Karpas-422 (cell line): ENCODE data around the gene INO80B. TPM values are rescaled to one million over a fixed set of nuclear protein-coding genes. Genes with fewer than 3 reads are reported as not detected.
A peak's percentile ranks its signal among the peaks of the same experiment; 100 is the strongest.

Experiments used
- DNase-seq: peaks from one replicate; pipeline ENCODE4 v3.0.0-alpha.2; 2015
- H2AFZ ChIP-seq: fragments of 200-600 bp; sonication (generic); 2 replicates; pipeline ENCODE4 v1.6.1; 2014; ENCODE audit warnings: antibody characterized with exemption, low read length, mixed read lengths
- H3K27ac ChIP-seq: fragments of 200-600 bp; sonication (generic); 2 replicates; pipeline ENCODE4 v1.5.1; 2014; ENCODE audit warnings: mild to moderate bottlenecking, low read length, moderate library complexity
- H3K27me3 ChIP-seq: fragments of 200-600 bp; sonication (generic); 2 replicates; pipeline ENCODE4 v1.6.1; 2014; ENCODE audit warnings: low read length, mixed read lengths
- H3K36me3 ChIP-seq: fragments of 200-600 bp; sonication (generic); 2 replicates; pipeline ENCODE4 v1.6.1; 2014; ENCODE audit warnings: low read length, mixed read lengths; ENCODE audit not compliant: insufficient read depth
- H3K4me1 ChIP-seq: fragments of 200-600 bp; sonication (generic); 2 replicates; pipeline ENCODE4 v1.6.1; 2014; ENCODE audit warnings: mild to moderate bottlenecking, low read length, mixed read lengths
- H3K4me2 ChIP-seq: fragments of 200-600 bp; sonication (generic); 2 replicates; pipeline ENCODE4 v1.6.1; 2014; ENCODE audit warnings: low read length, low read depth, mild to moderate bottlenecking; ENCODE audit not compliant: poor library complexity, severe bottlenecking
- H3K4me3 ChIP-seq: fragments of 200-600 bp; sonication (generic); 2 replicates; pipeline ENCODE4 v1.5.1; 2014; ENCODE audit warnings: mild to moderate bottlenecking, antibody characterized with exemption, low read length, mixed read lengths
- H3K79me2 ChIP-seq: fragments of 200-600 bp; sonication (generic); 2 replicates; pipeline ENCODE4 v1.6.1; 2014; ENCODE audit warnings: mild to moderate bottlenecking, low read length, mixed read lengths
- H3K9ac ChIP-seq: fragments of 200-600 bp; sonication (generic); 2 replicates; pipeline ENCODE4 v1.6.0; 2014; ENCODE audit warnings: low read length
- H3K9me2 ChIP-seq: fragments of 200-600 bp; sonication (generic), shearing (Covaris generic); replicated peaks from 2 replicates; pipeline ENCODE4 v1.6.0; 2014; ENCODE audit warnings: mild to moderate bottlenecking, low read length, moderate library complexity; ENCODE audit not compliant: insufficient read depth
- H3K9me3 ChIP-seq: fragments of 300-700, 200-600 bp; sonication (generic); 2 replicates; pipeline ENCODE4 v1.6.1; 2014; ENCODE audit warnings: low read length, mixed read lengths
- H4K20me1 ChIP-seq: fragments of 200-600 bp; sonication (generic); 2 replicates; pipeline ENCODE4 v1.6.1; 2014; ENCODE audit warnings: mild to moderate bottlenecking, antibody characterized with exemption, low read length, low read depth; ENCODE audit not compliant: insufficient read depth
- total RNA-seq: library from RNA; depleted of rRNA; stranded (reverse); fragments of >200 nt; shearing (Covaris generic); gene quantifications from 2 replicates; pipeline ENCODE4 v1.2.3, GENCODE V29; 2014; ENCODE audit warnings: low replicate concordance; rRNA removed

INO80B gene
- 29.3 and 86.9 TPM in 2 replicates for total RNA-seq

GRCh38 chr2:74454654-74455511 is at the start of gene INO80B:
INO80B (plus strand) TSS chr2:74455087; CDS start chr2:74455117, 30 bp downstream.
- Histone ChIP-seq H3K79me2 (peaks cover 25% of the 10 kb centered on the region), H3K4me3 (peak within 1 kb of the TSS; percentile 78), H4K20me1 (no peaks in the 10 kb centered on the region), H3K27me3 (no peaks in the 10 kb centered on the region), H3K36me3 (no peaks in the 10 kb centered on the region), H2AFZ (peak within 1 kb of the TSS; percentile 65), H3K4me2 (peak within 1 kb of the TSS; percentile 94), H3K9ac (peak within 1 kb of the TSS; percentile 94), H3K9me2 (no peaks in the 10 kb centered on the region), H3K4me1 (peaks cover 33% of the 10 kb centered on the region), H3K9me3 (no peaks in the 10 kb centered on the region), H3K27ac (0 out of 2 replicates have a peak within 1 kb of the TSS, but pooled peaks have one; percentile 1)
- DNase-seq, result peak; percentile 100

DNA sequence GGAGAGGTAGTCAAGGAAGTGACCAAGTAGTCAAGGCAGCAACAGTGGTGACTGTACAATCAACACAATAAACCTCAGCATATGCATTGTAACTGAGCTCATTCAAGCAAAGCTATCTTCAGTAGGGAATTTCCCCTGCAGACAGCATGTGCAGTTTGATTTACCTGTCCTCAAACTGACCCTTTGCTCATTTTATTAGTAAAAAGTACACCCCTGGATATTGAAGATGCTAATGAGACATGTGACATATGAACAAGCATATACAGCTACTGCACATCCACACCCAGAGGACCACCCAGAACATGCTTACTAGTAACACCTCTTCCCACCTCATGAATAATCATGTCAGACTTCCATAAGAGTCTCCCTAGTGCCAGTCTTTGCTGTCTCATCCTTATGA is 48.9 kb upstream of the INO80B start:
- H3K9ac ChIP-seq, result no peak overlapping the region
- no peaks in the 10 kb centered on the region for H4K20me1 ChIP-seq
- no peaks in the 10 kb centered on the region for H3K9me2 ChIP-seq
- DNase-seq, result no peak
- H3K9me3 ChIP-seq, result no peaks in the 10 kb centered on the region
- H3K27me3 ChIP-seq, result peaks cover 2% of the 10 kb centered on the region; the same call in 1 of the 2 replicates
- peaks cover 5% of the 10 kb centered on the region for H3K4me1 ChIP-seq
- peak overlapping the region; percentile 2 for H3K4me2 ChIP-seq
- H3K4me3 ChIP-seq, result no peak overlapping the region
- no peaks in the 10 kb centered on the region for H3K79me2 ChIP-seq
- H3K27ac ChIP-seq, result no peak overlapping the region
- no peaks in the 10 kb centered on the region for H3K36me3 ChIP-seq
- H2AFZ ChIP-seq, result 0 out of 2 replicates have a peak overlapping the region, but pooled peaks have one; percentile 10

GRCh38 chr2:74407682-74408081 is 47.2 kb upstream of the INO80B start:
- H3K9ac ChIP-seq, result no peak overlapping the region
- H3K4me2 ChIP-seq, result no peak overlapping the region
- no peaks in the 10 kb centered on the region for H3K36me3 ChIP-seq
- no peaks in the 10 kb centered on the region for H3K79me2 ChIP-seq
- H3K9me3 ChIP-seq, result no peaks in the 10 kb centered on the region
- H3K9me2 ChIP-seq, result no peaks in the 10 kb centered on the region
- H3K4me3 ChIP-seq, result no peak overlapping the region
- peaks cover 5% of the 10 kb centered on the region for H3K4me1 ChIP-seq
- no peak for DNase-seq
- H3K27me3 ChIP-seq, result peaks cover 2% of the 10 kb centered on the region; the same call in 1 of the 2 replicates
- no peak overlapping the region for H2AFZ ChIP-seq
- no peak overlapping the region for H3K27ac ChIP-seq
- no peaks in the 10 kb centered on the region for H4K20me1 ChIP-seq

DNA sequence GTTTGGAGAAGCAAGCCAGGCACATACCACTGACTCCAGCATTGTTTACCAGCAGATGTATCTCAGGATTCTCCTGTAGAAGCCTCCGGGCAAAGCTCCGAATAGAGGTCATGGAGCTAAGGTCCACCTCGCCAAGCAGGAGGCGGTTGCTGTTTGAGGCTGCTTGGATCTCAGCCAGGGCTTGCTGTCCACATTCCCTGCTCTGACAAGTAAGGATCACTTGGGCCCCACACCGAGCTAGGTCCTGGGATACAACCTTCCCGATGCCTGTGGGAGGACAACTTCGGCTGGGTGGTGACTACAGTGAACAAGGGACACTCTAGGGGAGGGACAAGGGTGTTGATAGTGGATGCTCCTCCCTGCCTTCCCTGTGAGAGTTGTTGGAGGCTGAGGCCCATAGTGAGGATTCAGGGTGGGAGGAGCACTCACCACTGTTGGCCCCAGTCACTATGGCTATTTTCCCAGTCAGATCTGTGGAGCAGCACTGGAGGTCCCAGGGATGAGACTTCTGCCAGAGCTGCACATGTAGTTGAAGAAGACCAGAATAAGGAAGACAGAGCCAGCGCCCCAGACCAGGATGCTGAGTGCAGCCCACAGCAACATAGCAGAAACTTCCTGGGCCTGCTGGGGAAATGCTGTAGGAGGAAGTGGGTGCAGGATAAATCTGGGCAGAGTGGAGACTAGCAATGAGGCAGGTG is 41.7 kb upstream of the INO80B start:
- H3K79me2 ChIP-seq, result no peaks in the 10 kb centered on the region
- H3K27ac ChIP-seq, result no peak overlapping the region
- peaks cover 5% of the 10 kb centered on the region for H3K4me1 ChIP-seq
- H3K4me2 ChIP-seq, result no peak overlapping the region
- no peaks in the 10 kb centered on the region for H3K36me3 ChIP-seq
- H3K27me3 ChIP-seq, result peaks cover 2% of the 10 kb centered on the region; the same call in 1 of the 2 replicates
- H3K9ac ChIP-seq, result no peak overlapping the region
- no peak for DNase-seq
- H3K9me2 ChIP-seq, result no peaks in the 10 kb centered on the region
- H3K9me3 ChIP-seq, result no peaks in the 10 kb centered on the region
- no peak overlapping the region for H3K4me3 ChIP-seq
- H2AFZ ChIP-seq, result no peak overlapping the region
- H4K20me1 ChIP-seq, result no peaks in the 10 kb centered on the region

- no peaks in the 10 kb centered on the region for H4K20me1 ChIP-seq
- H3K27ac ChIP-seq, result no peak overlapping the region
- H3K9ac ChIP-seq, result no peak overlapping the region
- no peaks in the 10 kb centered on the region for H3K27me3 ChIP-seq
- no peaks in the 10 kb centered on the region for H3K79me2 ChIP-seq
- peaks cover 10% of the 10 kb centered on the region for H3K4me1 ChIP-seq
- no peak overlapping the region for H2AFZ ChIP-seq
- H3K4me3 ChIP-seq, result no peak overlapping the region
- H3K9me3 ChIP-seq, result no peaks in the 10 kb centered on the region
- DNase-seq, result no peak
- H3K9me2 ChIP-seq, result no peaks in the 10 kb centered on the region
- H3K4me2 ChIP-seq, result no peak overlapping the region
- H3K36me3 ChIP-seq, result no peaks in the 10 kb centered on the region
Measured at GRCh38 chr2:74414441-74414840, 40.4 kb upstream of the INO80B start.

- no peaks in the 10 kb centered on the region for H3K79me2 ChIP-seq
- no peaks in the 10 kb centered on the region for H3K9me2 ChIP-seq
- no peak overlapping the region for H3K4me3 ChIP-seq
- peaks cover 16% of the 10 kb centered on the region for H3K4me1 ChIP-seq
- H3K4me2 ChIP-seq, result no peak overlapping the region
- no peaks in the 10 kb centered on the region for H3K36me3 ChIP-seq
- H3K27me3 ChIP-seq, result no peaks in the 10 kb centered on the region
- H2AFZ ChIP-seq, result no peak overlapping the region
- no peaks in the 10 kb centered on the region for H4K20me1 ChIP-seq
- H3K27ac ChIP-seq, result no peak overlapping the region
- H3K9ac ChIP-seq, result no peak overlapping the region
- DNase-seq, result no peak
- no peaks in the 10 kb centered on the region for H3K9me3 ChIP-seq
Measured at GRCh38 chr2:74414881-74415761, 39.8 kb upstream of the INO80B start.

DNA sequence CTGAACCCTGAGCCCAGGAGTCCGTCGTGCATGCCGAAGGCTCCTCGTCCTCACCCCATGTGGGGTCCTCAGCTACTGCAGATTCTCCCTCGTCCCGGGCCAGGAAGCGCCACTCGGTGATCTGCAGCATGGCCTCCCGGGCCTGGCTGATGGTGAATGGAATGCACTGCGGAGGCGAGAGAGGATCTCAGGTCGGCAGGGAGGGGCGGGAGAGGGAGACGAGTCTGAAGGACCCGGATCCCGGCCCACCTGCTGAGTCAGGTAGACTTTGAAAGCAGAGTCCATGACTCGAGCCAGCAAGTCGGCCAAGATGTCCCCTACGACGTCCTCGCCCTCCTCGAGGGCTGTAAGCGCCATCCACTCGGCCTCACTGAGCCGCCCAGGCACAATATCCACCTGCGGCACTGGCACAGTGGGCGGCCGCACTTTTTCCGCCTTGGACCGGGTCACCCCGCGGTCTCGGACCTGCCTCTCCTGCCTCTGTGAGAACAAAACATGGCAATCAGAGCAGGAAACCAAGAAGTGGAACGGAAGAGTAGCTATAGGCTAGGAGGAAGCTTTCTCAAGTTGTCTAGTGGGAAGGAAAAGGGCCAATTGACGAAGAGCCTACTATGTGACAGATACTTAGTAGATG is 39.0 kb upstream of the INO80B start:
- Histone ChIP-seq H3K27me3 (no peaks in the 10 kb centered on the region), H3K36me3 (no peaks in the 10 kb centered on the region), H3K4me1 (peaks cover 24% of the 10 kb centered on the region), H3K4me3 (no peak overlapping the region), H3K79me2 (no peaks in the 10 kb centered on the region), H2AFZ (no peak overlapping the region), H3K9me3 (no peaks in the 10 kb centered on the region), H3K9me2 (no peaks in the 10 kb centered on the region), H4K20me1 (no peaks in the 10 kb centered on the region), H3K27ac (no peak overlapping the region), H3K4me2 (no peak overlapping the region), H3K9ac (no peak overlapping the region)
- DNase-seq, result no peak
